PC-3 (cell line): ENCODE results near the gene TMEM186. TPM values are rescaled to one million over a fixed set of nuclear protein-coding genes. Genes with fewer than 3 reads are reported as not detected.

Experiments
- ATAC-seq: fragments of 200-7000 bp; cut with Tn5 transposase; 2 replicates; pipeline ENCODE4 v1.9.1; 2020; ENCODE audit warnings: mild to moderate bottlenecking, moderate library complexity
- BruUV-seq: library from RNA; stranded (reverse); fragments of 400-500 nt; replicated peaks from 2 replicates; lab custom pipeline; 2021; lab: Mats Ljungman, UMichigan
- CTCF ChIA-PET: fragments of 300-600 bp; sonication (Branson Sonifier 250); formaldehyde crosslinking; loops from one replicate; lab custom pipeline; 2022; ENCODE audit warnings: antibody characterized with exemption; lab: Charles Lee
- POLR2A ChIA-PET: fragments of 300-600 bp; sonication (Branson Sonifier 250); formaldehyde crosslinking; loops from one replicate; lab custom pipeline; 2022; ENCODE audit warnings: antibody characterized with exemption; ENCODE audit not compliant: unreplicated experiment; lab: Charles Lee
- DNase-seq: peaks from one replicate; pipeline ENCODE4 v3.0.0-alpha.2; 2015
- H2AFZ ChIP-seq: fragments of 300-600 bp; sonication (generic); 2 replicates; pipeline ENCODE4 v1.6.0; 2016; ENCODE audit warnings: antibody characterized with exemption, low read length
- H3F3A ChIP-seq: fragments of 300-600 bp; sonication (generic); one replicate; pipeline ENCODE4 v1.6.0; 2017; ENCODE audit warnings: antibody characterized with exemption, low read length, control low read depth, mild to moderate bottlenecking; ENCODE audit not compliant: unreplicated experiment
- H3K27ac ChIP-seq: fragments of 300-600 bp; sonication (generic); 2 replicates; pipeline ENCODE4 v1.5.1; 2016; ENCODE audit warnings: mild to moderate bottlenecking, low read length
- H3K27me3 ChIP-seq: fragments of 300-600 bp; sonication (generic); 2 replicates; pipeline ENCODE4 v1.6.1; 2016; ENCODE audit warnings: low read length, mixed read lengths
- H3K36me3 ChIP-seq: fragments of 300-600 bp; sonication (generic); 2 replicates; pipeline ENCODE4 v1.6.1; 2016; ENCODE audit warnings: low read depth, mixed run types, low read length, mixed read lengths
- H3K4me1 ChIP-seq: fragments of 300-600 bp; sonication (generic); 2 replicates; pipeline ENCODE4 v1.5.1; 2016; ENCODE audit warnings: low read length; ENCODE audit not compliant: insufficient read depth
- H3K4me2 ChIP-seq: fragments of 300-600 bp; sonication (generic); 2 replicates; pipeline ENCODE4 v1.6.0; 2016; ENCODE audit warnings: low read length
- H3K4me3 ChIP-seq: fragments of 300-600 bp; sonication (generic); 2 replicates; pipeline ENCODE4 v1.5.1; 2016; ENCODE audit warnings: mild to moderate bottlenecking, low read length, mixed read lengths
- H3K79me2 ChIP-seq: fragments of 300-600 bp; sonication (generic); 2 replicates; pipeline ENCODE4 v1.6.1; 2017; ENCODE audit warnings: low read length, mixed read lengths
- H3K9ac ChIP-seq: fragments of 300-600 bp; sonication (generic); 2 replicates; pipeline ENCODE4 v1.6.0; 2016; ENCODE audit warnings: mild to moderate bottlenecking, low read length
- H3K9me2 ChIP-seq: fragments of 300-600 bp; sonication (generic); replicated peaks from 2 replicates; pipeline ENCODE4 v1.6.1; 2016; ENCODE audit warnings: mixed run types, low read length, mixed read lengths
- H3K9me3 ChIP-seq: fragments of 300-600 bp; sonication (generic); 2 replicates; pipeline ENCODE4 v1.6.1; 2016; ENCODE audit warnings: low read length, mixed read lengths
- H4K20me1 ChIP-seq: fragments of 300-600 bp; sonication (generic); 2 replicates; pipeline ENCODE4 v1.6.1; 2016; ENCODE audit warnings: low read length, mixed read lengths
- EZH2 ChIP-seq: fragments of 300-600 bp; sonication (generic); IDR thresholded peaks from one replicate; pipeline ENCODE4 v1.6.1; 2017; ENCODE audit warnings: antibody characterized with exemption, mild to moderate bottlenecking, low read length; ENCODE audit not compliant: unreplicated experiment
- EZH2phosphoT487 ChIP-seq: fragments of 300-600 bp; sonication (generic); IDR thresholded peaks from 2 replicates; pipeline ENCODE4 v1.6.1; 2018; ENCODE audit warnings: mild to moderate bottlenecking, antibody characterized with exemption, low read length, borderline replicate concordance
- intact Hi-C: fragments of 100-400 bp; cut with micrococcal nuclease; formaldehyde crosslinking; loops from 2 replicates; pipeline ENCODE4 v1.9.0; 2023
- total RNA-seq: library from RNA; depleted of rRNA; stranded (reverse); fragments of >200 nt; gene quantifications from 2 replicates; pipeline ENCODE4 v1.2.3, GENCODE V29; 2014
- TF ChIP-seq, protein P1 (sequence below): fragments of 300-600 bp; sonication (generic); conservative IDR thresholded peaks from 2 replicates; pipeline ENCODE4 v1.5.1; 2017; ENCODE audit warnings: antibody characterized with exemption, low read depth, mild to moderate bottlenecking, low read length

The TMEM186 gene
- total RNA-seq, 1 experiment from 2014 or later = 7.4 TPM

DNA sequence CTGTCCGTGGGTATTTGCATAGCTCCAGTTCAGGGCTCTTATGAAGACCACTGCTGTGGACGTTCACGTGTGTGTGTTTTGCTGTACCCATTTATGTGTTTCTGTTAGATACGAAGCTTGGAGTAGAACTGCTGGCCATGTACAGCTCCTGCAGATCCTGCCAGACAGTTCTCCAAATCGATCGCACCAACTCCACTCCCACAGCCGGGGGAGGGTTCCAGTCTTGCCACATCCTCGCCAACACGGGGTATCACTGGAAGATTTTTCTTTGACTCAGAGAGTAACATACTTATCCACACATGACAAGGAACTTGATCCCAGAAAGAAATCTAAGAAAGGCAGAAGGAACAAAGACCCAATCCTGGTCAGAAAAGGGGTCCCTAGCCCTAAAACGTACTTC is 37.4 kb downstream of the TMEM186 start:
- Histone ChIP-seq H3K9ac (no peak overlapping the region), H4K20me1 (no peaks in the 10 kb centered on the region), H3K27ac (no peak overlapping the region), H3F3A (no peaks in the 10 kb centered on the region), H3K4me1 (no peaks in the 10 kb centered on the region), H2AFZ (no peak overlapping the region), H3K9me3 (no peaks in the 10 kb centered on the region), H3K4me2 (no peak overlapping the region), H3K79me2 (no peaks in the 10 kb centered on the region), H3K9me2 (no peaks in the 10 kb centered on the region), H3K36me3 (no peaks in the 10 kb centered on the region), H3K27me3 (no peaks in the 10 kb centered on the region), H3K4me3 (no peak overlapping the region)
- DNase-seq (no peak), ATAC-seq (no peak)
- POLR2A ChIA-PET = no interaction called here
- intact Hi-C loops = no loop called here
- TF ChIP-seq EZH2 = no peak
- TF ChIP-seq, protein P1, sequence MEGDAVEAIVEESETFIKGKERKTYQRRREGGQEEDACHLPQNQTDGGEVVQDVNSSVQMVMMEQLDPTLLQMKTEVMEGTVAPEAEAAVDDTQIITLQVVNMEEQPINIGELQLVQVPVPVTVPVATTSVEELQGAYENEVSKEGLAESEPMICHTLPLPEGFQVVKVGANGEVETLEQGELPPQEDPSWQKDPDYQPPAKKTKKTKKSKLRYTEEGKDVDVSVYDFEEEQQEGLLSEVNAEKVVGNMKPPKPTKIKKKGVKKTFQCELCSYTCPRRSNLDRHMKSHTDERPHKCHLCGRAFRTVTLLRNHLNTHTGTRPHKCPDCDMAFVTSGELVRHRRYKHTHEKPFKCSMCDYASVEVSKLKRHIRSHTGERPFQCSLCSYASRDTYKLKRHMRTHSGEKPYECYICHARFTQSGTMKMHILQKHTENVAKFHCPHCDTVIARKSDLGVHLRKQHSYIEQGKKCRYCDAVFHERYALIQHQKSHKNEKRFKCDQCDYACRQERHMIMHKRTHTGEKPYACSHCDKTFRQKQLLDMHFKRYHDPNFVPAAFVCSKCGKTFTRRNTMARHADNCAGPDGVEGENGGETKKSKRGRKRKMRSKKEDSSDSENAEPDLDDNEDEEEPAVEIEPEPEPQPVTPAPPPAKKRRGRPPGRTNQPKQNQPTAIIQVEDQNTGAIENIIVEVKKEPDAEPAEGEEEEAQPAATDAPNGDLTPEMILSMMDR = no peak
- TF ChIP-seq EZH2phosphoT487 = no peak
- BruUV-seq = no TSS peak
- CTCF ChIA-PET = no interaction called here

DNA sequence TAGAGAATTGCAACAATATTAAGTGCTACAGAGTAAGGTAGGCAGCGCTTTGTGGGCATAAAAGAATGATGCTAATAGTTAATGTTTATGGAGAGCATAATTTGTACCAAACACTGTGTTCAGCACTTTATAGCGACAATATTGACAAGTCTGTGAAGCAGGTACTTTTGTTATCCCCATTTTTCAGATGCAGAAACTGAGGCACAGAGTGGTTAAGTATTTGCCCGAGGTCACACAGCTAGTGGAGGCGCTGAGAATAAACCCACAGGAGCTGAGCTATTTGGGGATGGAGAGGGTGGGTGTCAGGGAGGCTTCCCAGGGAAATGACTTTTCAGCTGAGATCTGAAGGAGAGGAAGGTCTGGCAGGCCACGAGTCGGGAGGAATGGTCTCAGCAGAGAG is 39.4 kb downstream of the TMEM186 start:
- H3K27ac ChIP-seq = no peak overlapping the region
- H3K9ac ChIP-seq = no peak overlapping the region
- no peak for DNase-seq
- no peaks in the 10 kb centered on the region for H4K20me1 ChIP-seq
- H3K36me3 ChIP-seq = no peaks in the 10 kb centered on the region
- no peaks in the 10 kb centered on the region for H3F3A ChIP-seq
- intact Hi-C loops = no loop called here
- TF ChIP-seq EZH2phosphoT487 (no peak), EZH2 (no peak)
- TF ChIP-seq, protein P1 = no peak
- no peaks in the 10 kb centered on the region for H3K9me2 ChIP-seq
- POLR2A ChIA-PET = no interaction called here
- no peaks in the 10 kb centered on the region for H3K79me2 ChIP-seq
- H3K4me2 ChIP-seq = no peak overlapping the region
- no peak overlapping the region for H3K4me3 ChIP-seq
- ATAC-seq = no peak
- H2AFZ ChIP-seq = no peak overlapping the region
- H3K27me3 ChIP-seq = no peaks in the 10 kb centered on the region
- no peaks in the 10 kb centered on the region for H3K9me3 ChIP-seq
- no peaks in the 10 kb centered on the region for H3K4me1 ChIP-seq
- no TSS peak for BruUV-seq
- CTCF ChIA-PET = no interaction called here

GRCh38 chr16:8756755-8757154 is 40.7 kb downstream of the TMEM186 start:
- Histone ChIP-seq H2AFZ (no peak overlapping the region), H3K4me1 (no peaks in the 10 kb centered on the region), H3K9ac (no peak overlapping the region), H3K27me3 (no peaks in the 10 kb centered on the region), H3K4me3 (no peak overlapping the region), H3K4me2 (no peak overlapping the region), H3K9me2 (no peaks in the 10 kb centered on the region), H4K20me1 (no peaks in the 10 kb centered on the region), H3F3A (no peaks in the 10 kb centered on the region), H3K36me3 (no peaks in the 10 kb centered on the region), H3K27ac (no peak overlapping the region), H3K9me3 (no peaks in the 10 kb centered on the region), H3K79me2 (no peaks in the 10 kb centered on the region)
- TF ChIP-seq EZH2 = no peak
- TF ChIP-seq, protein P1 = no peak
- no peak for TF ChIP-seq EZH2phosphoT487
- ATAC-seq (no peak), DNase-seq (no peak)
- ChIA-PET CTCF (no interaction called here), POLR2A (no interaction called here)
- intact Hi-C loops = no loop called here
- no TSS peak for BruUV-seq
